HepG2 (cell line): ENCODE data around the gene RPS6KC1. TPM values are rescaled to one million over a fixed set of nuclear protein-coding genes. Genes with fewer than 3 reads are reported as not detected.
A peak's percentile ranks its signal among the peaks of the same experiment; 100 is the strongest.

Source experiments
- ATAC-seq: fragments of 200-7000 bp; cut with Tn5 transposase; 3 replicates; pipeline ENCODE4 v1.9.1; 2020; ENCODE audit warnings: mild to moderate bottlenecking, moderate library complexity
- BruUV-seq: library from RNA; stranded (reverse); fragments of 400-500 nt; replicated peaks from 2 replicates; lab custom pipeline; 2021; lab: Mats Ljungman, UMichigan
- CTCF ChIA-PET: fragments of 300-600 bp; formaldehyde crosslinking; extraction: SDS; loops from one replicate; lab custom pipeline; 2021; ENCODE audit warnings: low total read pairs, inconsistent platforms, low intra/inter-chr PET ratio; lab: Yijun Ruan, JAX
- POLR2A ChIA-PET: fragments of 350-600 bp; sonication (Branson Sonifier 250); formaldehyde crosslinking; loops from one replicate; lab custom pipeline; 2020; ENCODE audit warnings: antibody characterized with exemption, inconsistent platforms; lab: Yijun Ruan, JAX
- DNase-seq: peaks from one replicate; pipeline ENCODE4 v3.0.0-alpha.2; 2015; ENCODE audit warnings: low spot score
- FAIRE-seq: peaks from 3 replicates; lab custom pipeline; 2011; peaks lifted over from hg19 to GRCh38; lab: Jason Lieb, UNC
- H2AFZ ChIP-seq: one replicate; pipeline ENCODE4 v1.6.1; 2011; ENCODE audit warnings: low read length, inconsistent platforms
- H3K27ac ChIP-seq: fragments of 300-600 bp; 3 replicates; pipeline ENCODE4 v1.8.0; 2011; ENCODE audit warnings: mixed run types, mild to moderate bottlenecking, mixed read lengths, low read length, inconsistent platforms; ENCODE audit not compliant: insufficient read depth; ENCODE audit errors: extremely low read length
- H3K27me3 ChIP-seq, 2 experiments: fragments of 200-600 bp in 1 of 2; 2 replicates in 1 of 2; 3 replicates in 1 of 2; pipeline versions ENCODE4 v1.6.0 to v1.8.0; 2011; ENCODE audit warnings: low read length in 2 of 2, mild to moderate bottlenecking in 2 of 2, moderate library complexity in 2 of 2, inconsistent platforms in 1 of 2; ENCODE audit not compliant: insufficient read depth in 2 of 2, control insufficient read depth in 1 of 2
- H3K36me3 ChIP-seq, 2 experiments: fragments of 200-600 bp in 1 of 2; replicated peaks in 1 of 2; 2 replicates in 1 of 2; 3 replicates in 1 of 2; pipeline versions ENCODE4 v1.5.1 to v1.8.0; 2011; ENCODE audit warnings: low read length in 2 of 2, inconsistent platforms in 1 of 2; ENCODE audit not compliant: insufficient read depth in 2 of 2, control insufficient read depth in 1 of 2
- H3K4me1 ChIP-seq: 2 replicates; pipeline ENCODE4 v1.5.1; 2012; ENCODE audit warnings: low read length, inconsistent platforms; ENCODE audit not compliant: insufficient read depth
- H3K4me2 ChIP-seq: 2 replicates; pipeline ENCODE4 v1.6.0; 2011; ENCODE audit warnings: low read depth, low read length, inconsistent platforms
- H3K4me3 ChIP-seq, 3 experiments: fragments of 200-600 bp in 1 of 3; sonication (generic), shearing (Covaris generic) in 1 of 3; replicated peaks in 1 of 3; 2 replicates each; pipeline ENCODE4 v1.5.1; 2011 to 2016; ENCODE audit warnings: low read length in 3 of 3, inconsistent platforms in 2 of 3, low read depth in 2 of 3, mild to moderate bottlenecking in 2 of 3, control low read depth in 1 of 3, mixed read lengths in 1 of 3; ENCODE audit not compliant: insufficient read depth in 1 of 3
- H3K79me2 ChIP-seq: one replicate; pipeline ENCODE4 v1.6.1; 2011; ENCODE audit warnings: low read length, inconsistent platforms; ENCODE audit not compliant: insufficient read depth
- H3K9ac ChIP-seq: 2 replicates; pipeline ENCODE4 v1.6.0; 2011; ENCODE audit warnings: mild to moderate bottlenecking, low read depth, low read length, inconsistent platforms; ENCODE audit not compliant: insufficient read depth
- H3K9me3 ChIP-seq: 2 replicates; pipeline ENCODE4 v1.5.1; 2012; ENCODE audit warnings: mild to moderate bottlenecking, low read length
- H4K20me1 ChIP-seq: 2 replicates; pipeline ENCODE4 v1.6.0; 2011; ENCODE audit warnings: inconsistent platforms, mild to moderate bottlenecking, low read length, moderate library complexity; ENCODE audit not compliant: insufficient read depth
- ATF7 ChIP-seq, 2 experiments: fragments of 450-650 bp in 1 of 2; sonication (generic) in 1 of 2; formaldehyde crosslinking in 1 of 2; IDR thresholded peaks; 2 replicates each; pipeline versions ENCODE4 v1.4.0 to v1.6.1; 2016 to 2020; ENCODE audit warnings: antibody characterized with exemption in 1 of 2, mild to moderate bottlenecking in 1 of 2, missing genetic modification reagents in 1 of 2
- CEBPB ChIP-seq: IDR thresholded peaks from 2 replicates; pipeline ENCODE4 v1.6.1; 2011; ENCODE audit warnings: low read depth, low read length, improper control_type of control experiment, borderline replicate concordance
- FOXM1 ChIP-seq: sonication (generic); formaldehyde crosslinking; IDR thresholded peaks from 2 replicates; pipeline ENCODE4 v1.5.0; 2020; ENCODE audit warnings: missing genetic modification reagents
- HNRNPLL ChIP-seq: fragments of 200-400 bp; formaldehyde crosslinking; IDR thresholded peaks from 2 replicates; pipeline ENCODE4 v1.6.1; 2017; ENCODE audit warnings: mild to moderate bottlenecking, low read depth, low read length; ENCODE audit not compliant: poor library complexity, severe bottlenecking
- HOXD1 ChIP-seq: sonication (generic); formaldehyde crosslinking; IDR thresholded peaks from 2 replicates; pipeline ENCODE4 v1.5.0; 2020; ENCODE audit warnings: missing genetic modification reagents
- KDM2A ChIP-seq: sonication (generic); formaldehyde crosslinking; IDR thresholded peaks from 2 replicates; pipeline ENCODE4 v1.4.0; 2020; ENCODE audit warnings: low read depth, missing genetic modification reagents, borderline replicate concordance
- MAFF ChIP-seq: IDR thresholded peaks from 2 replicates; pipeline ENCODE4 v1.6.1; 2011; ENCODE audit warnings: low read depth, low read length, improper control_type of control experiment
- MAFK ChIP-seq, 2 experiments: IDR thresholded peaks in 1 of 2; conservative IDR thresholded peaks in 1 of 2; 2 replicates each; pipeline ENCODE4 v1.6.1; 2011; ENCODE audit warnings: improper control_type of control experiment in 2 of 2, low read length in 2 of 2
- NFE2L2 ChIP-seq: fragments of 150-350 bp; IDR thresholded peaks from 2 replicates; pipeline ENCODE4 v1.6.1; 2014; ENCODE audit warnings: low read length
- PATZ1 ChIP-seq: sonication (generic); formaldehyde crosslinking; IDR thresholded peaks from 2 replicates; pipeline ENCODE4 v1.4.0; 2020; ENCODE audit warnings: missing genetic modification reagents
- RXRA ChIP-seq: sonication (generic); formaldehyde crosslinking; IDR thresholded peaks from 2 replicates; pipeline ENCODE4 v1.5.1; 2020; ENCODE audit warnings: missing genetic modification reagents
- TFAP4 ChIP-seq: sonication (generic); IDR thresholded peaks from 2 replicates; pipeline ENCODE4 v1.6.1; 2016; ENCODE audit warnings: low read depth, borderline replicate concordance
- THAP9 ChIP-seq: sonication (generic); formaldehyde crosslinking; IDR thresholded peaks from 2 replicates; pipeline ENCODE4; 2020; ENCODE audit warnings: missing genetic modification reagents, mild to moderate bottlenecking, borderline replicate concordance
- ZNF615 ChIP-seq: sonication (generic); formaldehyde crosslinking; IDR thresholded peaks from 2 replicates; pipeline ENCODE4 v1.5.0; 2020; ENCODE audit warnings: mild to moderate bottlenecking, missing genetic modification reagents, borderline replicate concordance
- WGBS: methylation state at CpG from one replicate; pipeline ENCODE4 v1.1.6; 2017; ENCODE audit warnings: low lambda C conversion rate; 5-methylcytosine and 5-hydroxymethylcytosine counted together
- in situ Hi-C: cut with HindIII; loops from 2 replicates; pipeline ENCODE4 v1.10.0; 2017; ENCODE audit warnings: low pct_unique_long_range_greater_than_20kb; ENCODE audit not compliant: extremely low pct_ligation_motif_present
- intact Hi-C: fragments of 100-400 bp; cut with micrococcal nuclease; formaldehyde crosslinking; loops from one replicate; pipeline ENCODE4 v1.10.0; 2022; ENCODE audit not compliant: unreplicated experiment
- polyA plus RNA-seq, 8 experiments: library from polyadenylated mRNA; depleted of rRNA in 3 of 8; stranded (reverse) in 7 of 8; unstranded in 1 of 8; fragments of >200 nt; fragmentation: Illumina TruSeq in 4 of 8; extraction: Trizol in 4 of 8; gene quantifications; 2 replicates each; pipeline versions ENCODE4 v1.2.1 to v1.2.3, GENCODE V29; 2011 to 2016; ENCODE audit warnings: low read depth in 4 of 8, missing spikeins in 1 of 8, mixed read lengths in 1 of 8; ENCODE audit not compliant: insufficient read depth in 1 of 8
- total RNA-seq, 5 experiments: library from RNA; depleted of rRNA; stranded (reverse); fragments of >200 nt; fragmentation: Illumina TruSeq; extraction: Trizol; gene quantifications; 2 replicates each; pipeline ENCODE4 v1.2.3, GENCODE V29; 2016; ENCODE audit warnings: low read depth in 1 of 5

RPS6KC1 gene
- total and polyA plus RNA-seq, 2 of the 13 experiments (the other 11 are each of a cell fraction or from before 2014, with no cell fraction given) = 11.0 to 25.2 TPM

- no peaks in the 10 kb centered on the region for H3K9me3 ChIP-seq
- ATAC-seq (no peak), FAIRE-seq (no peak), DNase-seq (no peak)
- H3K9ac ChIP-seq = no peak overlapping the region
- 17% methylated on average over 1 of the region's 1 CpG for WGBS
- no peak overlapping the region for H3K27ac ChIP-seq
- no peak overlapping the region for H2AFZ ChIP-seq
- H3K4me2 ChIP-seq = no peak overlapping the region
- no TSS peak for BruUV-seq
- POLR2A ChIA-PET = no interaction called here
- no peaks in the 10 kb centered on the region for H4K20me1 ChIP-seq
- peaks cover 28% of the 10 kb centered on the region for H3K79me2 ChIP-seq
- no peak overlapping the region for H3K4me3 ChIP-seq
- in situ Hi-C loops (no loop called here), intact Hi-C loops (no loop called here)
- no peaks in the 10 kb centered on the region for H3K27me3 ChIP-seq
- no peak for TF ChIP-seq HOXD1
- no peak for TF ChIP-seq RXRA (CRISPR knock-in tag)
- no peak for TF ChIP-seq PATZ1 (CRISPR knock-in tag)
- TF ChIP-seq HNRNPLL = no peak
- no peak for TF ChIP-seq ZNF615 (CRISPR knock-in tag)
- TF ChIP-seq KDM2A (CRISPR knock-in tag) = no peak
- TF ChIP-seq TFAP4 = no peak
- TF ChIP-seq NFE2L2 = peak; percentile 49; the same call in 1 of the 2 replicates
- no peak for TF ChIP-seq FOXM1
- peak; percentile 65; the same call in 1 of the 2 replicates for TF ChIP-seq MAFF
- 0 out of 2 replicates have a peak, but pooled peaks have one; percentile 7 for TF ChIP-seq ATF7 (IDR thresholded peaks at IDR 0.05)
- no peak for TF ChIP-seq ATF7 (CRISPR knock-in tag; IDR thresholded peaks at IDR 0.05)
- TF ChIP-seq THAP9 = no peak
- TF ChIP-seq CEBPB = peak; percentile 54; the same call in 1 of the 2 replicates
- peak; percentile 67 to 85 for TF ChIP-seq MAFK (conservative IDR thresholded peaks at IDR 0.05 in 1 of 2, IDR thresholded peaks at IDR 0.05 in 1 of 2; ENCODE audit: low read length in 2 of 2)
- H3K36me3 ChIP-seq = no peaks in the 10 kb centered on the region
- CTCF ChIA-PET = no interaction called here
- H3K4me1 ChIP-seq = peaks cover 33% of the 10 kb centered on the region
Measured at GRCh38 chr1:213049232-213049631, 1.8 kb upstream of the RPS6KC1 start.
